RPMI7951 (cell line): ENCODE measurements around the gene PIP5K1C. TPM values are rescaled to one million over a fixed set of nuclear protein-coding genes. Genes with fewer than 3 reads are reported as not detected.
"Not testable (repeated sequence)": the region's sequence is repeated elsewhere in the genome, so short reads cannot be mapped to it uniquely, and the experiment has no call there.

Experiments used
- DNase-seq: peaks from one replicate; pipeline ENCODE4 v3.0.0-alpha.2; 2012; ENCODE audit warnings: low read depth
- total RNA-seq: library from RNA; depleted of rRNA; stranded (reverse); fragments of >200 nt; shearing (Covaris generic); gene quantifications from 2 replicates; pipeline ENCODE4 v1.2.3, GENCODE V29; 2014; rRNA removed

Gene PIP5K1C
- total RNA-seq, 1 experiment from 2014 or later, result 13.1 TPM

GRCh38 chr19:3589439-3589838 lies 110.8 kb downstream of the PIP5K1C start:
- no peak for DNase-seq

- no peak for DNase-seq
Observed at GRCh38 chr19:3586707-3587346, 113.4 kb downstream of the PIP5K1C start.

GRCh38 chr19:3586127-3586626 lies 114.1 kb downstream of the PIP5K1C start:
- DNase-seq, result no peak

GRCh38 chr19:3585301-3586126 lies 114.8 kb downstream of the PIP5K1C start, which contains the start of gene GIPC3:
TSS of gene GIPC3 (plus strand) at chr19:3585478. CDS start at chr19:3585598, 120 bp downstream.
- no peak for DNase-seq

GRCh38 chr19:3584036-3584802 lies 116.0 kb downstream of the PIP5K1C start:
- not testable (repeated sequence) for DNase-seq

GRCh38 chr19:3581792-3582191 lies 118.5 kb downstream of the PIP5K1C start:
- not testable (repeated sequence) for DNase-seq

Other genes with a start within 250 kb of the PIP5K1C start
- gene SMIM24, start 219.9 kb downstream of the PIP5K1C start, total RNA-seq, result not detected in 2 replicates
- gene SMIM44, start 217.0 kb downstream of the PIP5K1C start, total RNA-seq, result not detected in 2 replicates
- 7.1 and 9.1 TPM in 2 replicates for gene DOHH, start 199.8 kb downstream of the PIP5K1C start, total RNA-seq
- 37.2 and 48.2 TPM in 2 replicates for gene FZR1, start 194.2 kb downstream of the PIP5K1C start, total RNA-seq
- gene TEKTIP1, start 161.3 kb downstream of the PIP5K1C start, total RNA-seq, result not detected in 2 replicates
- 205 and 240 TPM in 2 replicates for gene MFSD12, start 142.9 kb downstream of the PIP5K1C start, total RNA-seq
- 135 and 192 TPM in 2 replicates for gene HMG20B, start 127.5 kb downstream of the PIP5K1C start, total RNA-seq
- 0.49 and 0.96 TPM in 2 replicates for gene GIPC3, start 115.0 kb downstream of the PIP5K1C start, total RNA-seq
- 4.3 and 4.4 TPM in 2 replicates for gene TBXA2R, start 93.6 kb downstream of the PIP5K1C start, total RNA-seq
- 16.5 and 21.6 TPM in 2 replicates for gene CACTIN, start 73.7 kb downstream of the PIP5K1C start, total RNA-seq
- not detected in 2 replicates for gene TJP3, start 7.9 kb upstream of the PIP5K1C start, total RNA-seq
- 5.8 and 15.0 TPM in 2 replicates for gene APBA3, start 61.2 kb upstream of the PIP5K1C start, total RNA-seq
- 90.7 and 103 TPM in 2 replicates for gene MRPL54, start 62.2 kb upstream of the PIP5K1C start, total RNA-seq
- not detected in 2 replicates for gene RAX2, start 71.8 kb upstream of the PIP5K1C start, total RNA-seq
- not detected in 2 replicates for gene MATK, start 85.9 kb upstream of the PIP5K1C start, total RNA-seq
- not detected in 2 replicates for gene ZFR2, start 168.6 kb upstream of the PIP5K1C start, total RNA-seq
- not detected in 2 replicates for gene ATCAY, start 180.2 kb upstream of the PIP5K1C start, total RNA-seq
- gene NMRK2, start 232.6 kb upstream of the PIP5K1C start, total RNA-seq, result not detected in 2 replicates